Activated T-helper 1 cell treated with Interleukin-2 at 50 U/mL for 16 hours (primary cell): ENCODE data around the gene SLTM.
"Not testable (repeated sequence)": the region's sequence is repeated elsewhere in the genome, so short reads cannot be mapped to it uniquely, and the experiment has no call there.

Source experiments
- DNase-seq: peaks from one replicate; pipeline ENCODE4 v3.0.0-alpha.2; 2020; ENCODE audit warnings: low read depth

The SLTM gene

DNA sequence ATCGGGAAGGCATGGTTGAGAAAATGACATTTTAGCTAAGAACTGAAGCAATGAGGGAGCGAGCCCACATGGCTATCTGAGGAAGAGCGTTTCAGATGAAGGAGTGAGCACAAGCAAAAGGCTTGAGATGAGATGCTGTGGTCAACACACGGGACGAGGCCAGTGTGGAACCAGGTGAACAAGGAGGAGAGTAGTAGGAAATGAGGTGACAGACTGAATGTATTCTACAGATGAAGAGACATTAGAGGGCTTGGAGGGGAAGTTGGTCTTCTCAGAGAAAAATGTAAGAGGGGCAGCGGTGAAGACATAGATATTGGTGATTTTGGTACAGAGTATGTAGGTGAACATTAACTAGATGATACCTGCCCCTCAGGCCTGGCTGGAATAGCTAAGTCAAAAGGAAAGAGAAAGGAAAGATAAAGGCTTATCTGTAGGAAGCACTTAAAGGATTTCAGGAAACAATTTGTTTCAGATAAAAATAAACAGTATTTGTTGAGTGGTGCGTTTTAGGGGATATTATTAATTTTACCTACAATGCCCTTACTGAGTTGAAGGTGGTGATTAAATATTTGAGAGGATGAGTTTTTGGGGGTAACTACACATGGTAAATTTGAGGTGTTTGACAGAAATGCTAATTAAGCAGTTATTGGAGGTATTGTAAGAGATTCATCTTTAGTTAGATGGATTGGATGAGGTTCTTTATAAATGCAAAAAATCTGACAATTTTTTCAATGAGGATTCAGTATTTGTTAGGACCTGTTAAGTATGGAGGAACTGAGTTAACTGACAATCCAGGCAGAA, 57.0 kb downstream of the SLTM start:
- DNase-seq, result no peak

GRCh38 chr15:58875343-58875742, 58.1 kb downstream of the SLTM start:
- DNase-seq, result no peak

DNA sequence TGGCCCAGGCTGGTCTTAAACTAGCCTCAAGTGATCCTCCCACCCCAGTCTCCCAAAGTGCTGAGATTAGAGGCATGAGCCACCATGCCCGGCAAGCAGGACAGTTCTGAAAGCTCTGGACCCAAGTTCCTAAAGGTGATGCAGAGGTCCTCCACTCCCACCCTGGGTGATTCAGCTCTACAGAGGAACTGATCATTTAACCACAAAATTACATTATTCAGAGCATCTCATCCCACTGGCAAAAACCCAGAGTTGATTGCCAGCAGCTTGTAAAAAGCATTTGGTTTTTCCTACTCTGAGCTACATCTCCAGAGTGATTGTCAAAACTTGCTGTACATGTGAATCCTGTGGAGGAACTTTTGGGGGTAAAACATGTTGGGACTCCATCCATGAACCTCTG, 60.2 kb downstream of the SLTM start:
- DNase-seq, result no peak

DNA sequence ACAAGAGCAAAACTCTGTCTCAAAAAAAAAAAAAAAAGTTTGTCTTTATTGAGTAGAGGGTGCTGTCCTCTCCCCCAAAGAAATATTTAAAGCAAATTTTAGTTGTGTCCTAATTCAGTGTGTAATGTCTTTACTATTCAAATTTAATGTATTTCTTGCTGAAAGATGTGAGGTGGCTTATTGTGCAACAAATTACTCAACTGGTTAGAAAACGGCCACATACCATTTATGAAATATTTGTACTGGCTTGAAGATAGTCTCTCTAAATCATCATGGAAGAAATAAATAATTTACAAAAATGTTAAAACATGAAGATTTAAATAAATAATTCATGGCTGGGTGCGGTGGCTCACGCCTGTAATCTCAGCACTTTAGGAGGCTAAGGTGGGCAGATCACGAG, 63.0 kb downstream of the SLTM start:
- DNase-seq, result no peak

GRCh38 chr15:58867926-58868325, 65.6 kb downstream of the SLTM start:
- no peak for DNase-seq

GRCh38 chr15:58865425-58865880, 68.0 kb downstream of the SLTM start:
- DNase-seq, result no peak

DNA sequence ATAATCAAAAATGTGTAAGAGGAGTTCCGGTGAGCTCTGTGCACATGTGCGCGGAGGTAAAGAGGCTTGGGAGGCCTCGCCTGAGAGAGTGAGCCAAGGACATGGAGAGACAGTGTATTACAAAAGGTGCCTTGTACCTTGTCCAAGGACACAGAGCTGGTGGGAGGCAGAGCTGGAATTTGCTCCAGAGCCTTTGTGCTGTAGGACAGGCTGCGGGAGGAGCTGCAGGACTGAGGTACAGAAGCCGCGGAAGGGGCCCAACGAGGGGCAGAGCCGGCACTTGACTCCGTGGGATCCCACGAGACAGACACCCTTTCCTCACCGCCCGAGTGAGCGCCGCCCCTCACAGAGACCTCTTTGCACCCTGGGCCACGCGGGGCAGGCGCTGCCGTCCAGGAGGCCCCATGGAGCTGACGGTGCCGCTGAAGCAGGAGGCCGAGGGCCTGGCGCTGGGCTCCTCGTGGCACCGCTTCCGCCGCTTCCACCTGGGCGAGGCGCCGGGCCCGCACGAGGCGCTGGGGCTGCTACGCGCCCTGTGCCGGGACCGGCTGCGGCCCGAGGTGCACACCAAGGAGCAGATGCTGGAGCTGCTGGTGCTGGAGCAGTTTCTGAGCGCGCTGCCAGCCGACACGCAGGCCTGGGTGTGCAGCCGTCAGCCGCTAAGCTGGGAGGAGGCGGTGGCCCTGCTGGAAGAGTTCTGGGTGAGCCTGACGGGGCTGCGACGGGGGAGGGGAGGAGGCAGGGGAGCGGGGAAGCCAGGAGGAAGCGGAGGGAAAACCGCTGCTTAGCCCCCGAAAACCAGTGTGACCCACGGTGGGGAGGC, 68.7 kb downstream of the SLTM start:
- DNase-seq, result no peak

GRCh38 chr15:58862326-58862725, 71.2 kb downstream of the SLTM start:
- DNase-seq, result no peak

DNA sequence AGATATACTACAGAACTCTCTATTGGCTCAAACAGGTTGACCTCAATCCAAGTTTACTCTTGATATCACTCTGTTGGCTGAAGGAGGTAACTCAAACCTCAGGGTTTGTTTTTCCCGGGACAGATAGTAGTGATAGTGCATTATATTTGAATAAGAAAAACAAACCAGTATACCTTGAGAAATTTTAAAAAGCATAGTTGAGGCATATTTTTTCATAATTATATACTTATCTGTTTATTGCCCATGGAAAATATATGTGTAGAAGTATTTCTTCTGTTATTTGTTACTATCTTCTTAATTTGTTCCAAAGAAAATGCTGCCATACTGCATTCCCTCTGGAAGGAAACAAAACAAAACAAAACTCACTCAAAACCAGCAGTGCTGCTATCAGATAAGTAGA, 76.9 kb downstream of the SLTM start:
- DNase-seq, result not testable (repeated sequence)

GRCh38 chr15:58856086-58856485, 77.4 kb downstream of the SLTM start:
- DNase-seq, result no peak

GRCh38 chr15:58854593-58854992, 78.9 kb downstream of the SLTM start:
- DNase-seq, result no peak

- DNase-seq, result no peak
These were observed 81.1 kb downstream of the SLTM start for GRCh38 chr15:58852347-58852746.

GRCh38 chr15:58851205-58851604, 82.3 kb downstream of the SLTM start:
- DNase-seq, result not testable (repeated sequence)

DNA sequence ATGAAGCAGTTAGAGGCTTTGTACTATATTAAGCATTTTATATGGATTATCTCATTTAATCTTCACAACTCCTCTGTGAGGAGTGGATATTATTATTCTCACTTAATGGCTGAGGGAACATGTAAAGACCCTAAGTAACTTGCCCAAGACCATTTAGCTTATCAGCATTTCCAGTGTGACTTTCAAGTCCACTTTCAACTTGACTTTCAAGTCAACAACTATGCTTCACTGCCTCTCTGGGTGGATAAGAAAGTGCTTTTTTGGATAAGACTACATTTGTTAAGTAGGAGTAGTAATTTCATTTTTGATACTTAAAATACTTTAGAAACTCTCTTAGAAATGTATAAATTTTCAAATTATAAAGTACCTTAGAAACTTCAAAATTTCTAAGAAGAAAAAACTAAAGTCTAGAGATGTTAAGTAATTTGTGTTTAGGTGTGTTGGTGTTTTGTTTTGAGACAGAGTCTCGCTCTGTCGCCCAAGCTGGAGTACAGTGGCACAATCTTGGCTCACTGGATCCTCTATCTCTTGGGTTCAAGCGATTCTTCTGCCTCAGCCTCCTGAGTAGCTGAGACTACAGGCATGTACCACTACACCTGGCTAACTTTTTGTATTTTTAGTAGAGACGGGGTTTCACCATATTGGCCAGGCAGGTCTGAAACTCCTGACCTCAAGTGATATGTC, 90.6 kb downstream of the SLTM start:
- no peak for DNase-seq

DNA sequence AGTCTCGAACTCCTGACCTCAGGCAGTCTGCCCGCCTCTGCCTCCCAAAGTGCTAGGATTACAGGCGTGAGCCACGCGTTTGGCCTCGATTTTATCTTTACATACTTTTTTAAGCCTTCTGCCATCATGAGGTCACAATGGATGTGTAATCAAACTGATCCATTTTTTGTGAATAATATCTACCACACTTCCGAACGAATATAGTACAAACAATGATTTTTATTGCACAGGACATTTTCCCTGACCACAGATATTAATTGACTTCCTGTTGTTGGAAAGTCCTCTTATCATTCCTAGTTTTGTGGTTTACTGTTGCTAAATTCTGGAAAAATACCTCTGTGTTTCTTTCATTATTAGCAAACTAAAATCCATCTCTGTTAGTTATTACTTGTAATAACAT, 93.4 kb downstream of the SLTM start:
- DNase-seq, result no peak

DNA sequence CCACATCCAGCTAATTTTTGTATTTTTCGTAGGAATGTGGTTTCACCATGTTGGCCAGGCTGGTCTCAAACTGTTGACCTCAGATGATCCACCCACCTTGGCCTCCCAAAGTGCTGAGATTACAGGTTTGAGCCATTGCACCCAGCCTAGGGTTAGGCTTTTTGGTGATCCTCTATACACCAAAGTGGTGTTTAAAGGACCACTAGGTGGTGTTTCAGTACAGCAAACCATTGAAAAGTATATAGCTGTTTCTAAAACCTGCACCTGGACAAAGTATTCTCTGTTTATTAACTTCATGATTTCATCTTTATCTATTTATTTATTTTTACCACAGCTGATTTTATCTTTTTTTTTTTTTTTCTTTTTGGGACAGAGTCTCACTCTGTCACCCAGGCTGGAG, 94.0 kb downstream of the SLTM start:
- no peak for DNase-seq

DNA sequence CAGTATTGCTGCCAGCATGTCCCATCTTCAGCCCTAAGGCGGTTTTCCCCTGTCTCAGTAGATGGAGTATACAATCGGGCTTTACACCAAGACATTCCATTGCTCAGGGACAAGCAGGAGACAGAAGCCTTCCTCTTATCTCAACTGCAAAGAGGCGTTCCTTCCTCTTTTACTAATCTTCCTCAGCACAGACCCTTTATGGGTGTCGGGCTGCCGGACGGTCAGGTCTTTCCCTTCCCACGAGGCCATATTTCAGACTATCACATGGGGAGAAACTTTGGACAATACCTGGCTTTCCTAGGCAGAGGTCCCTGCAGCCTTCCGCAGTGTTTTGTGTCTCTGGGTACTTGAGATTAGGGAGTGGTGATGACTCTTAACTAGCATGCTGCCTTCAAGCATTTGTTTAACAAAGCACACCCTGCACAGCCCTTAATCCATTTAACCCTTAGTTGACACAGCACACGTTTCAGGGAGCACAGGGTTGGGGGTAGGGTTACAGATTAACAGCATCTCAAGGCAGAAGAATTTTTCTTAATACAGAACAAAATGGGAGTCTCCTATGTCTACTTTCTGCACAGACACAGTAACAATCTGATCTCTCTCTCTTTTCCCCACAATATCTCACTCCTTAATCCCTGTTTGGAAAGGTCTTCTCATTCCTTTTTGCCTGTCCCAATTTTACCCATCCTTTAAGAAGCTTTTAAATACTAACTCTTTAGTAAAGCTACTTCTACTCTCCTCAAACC, 99.6 kb downstream of the SLTM start:
- DNase-seq, result not testable (repeated sequence)

DNA sequence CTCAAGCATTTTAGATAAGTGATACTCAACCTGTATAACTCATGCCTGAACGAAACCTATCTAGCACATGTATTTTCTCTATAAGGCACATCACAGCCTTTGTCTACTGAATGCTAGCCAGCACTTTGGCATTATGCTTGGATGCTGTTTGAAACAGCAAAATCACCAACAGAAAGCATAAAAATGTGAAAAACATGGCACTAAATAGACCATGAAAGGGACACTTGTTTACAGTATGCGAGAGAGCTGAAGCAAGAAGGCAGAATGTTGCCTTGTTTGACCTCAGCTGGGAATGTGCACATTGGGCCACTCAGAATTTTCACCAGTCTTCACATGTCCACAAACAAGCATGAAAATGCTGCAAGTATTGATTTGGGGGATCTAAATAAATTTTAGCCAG, 102.9 kb downstream of the SLTM start:
- no peak for DNase-seq
